ENCODE results near the gene CTSO. TPM values are rescaled to one million over a fixed set of nuclear protein-coding genes. Genes with fewer than 3 reads are reported as not detected.

The CTSO gene
- total RNA-seq, 1 donor from 2014 or later, result 3.7 TPM

DNA sequence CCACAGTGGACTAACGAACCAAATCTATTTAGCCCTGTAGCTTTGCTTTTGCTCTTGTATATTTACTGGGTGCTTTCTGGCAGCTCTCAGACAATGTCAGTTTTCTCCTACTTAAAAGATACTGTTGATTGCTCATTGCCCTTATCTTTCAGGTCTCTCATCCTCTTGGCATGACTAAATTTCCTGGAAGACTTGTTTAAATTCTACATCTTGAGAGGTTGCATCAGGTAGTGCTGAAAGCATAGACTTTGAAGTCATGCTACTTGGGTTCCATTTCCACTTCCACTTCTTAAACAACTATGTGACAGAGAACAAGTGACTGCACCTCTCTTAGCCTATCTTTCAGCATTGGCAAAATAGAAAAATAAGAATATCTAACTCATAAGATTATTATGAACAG lies 41.8 kb downstream of the CTSO start:
- no peak overlapping the region for H3K4me3 Mint-ChIP-seq (ENCODE audit: unreplicated experiment)
- no peaks in the 10 kb centered on the region for H3K79me2 ChIP-seq (ENCODE audit: insufficient read depth, low read length)
- no peaks in the 10 kb centered on the region for H3K27me3 Mint-ChIP-seq (ENCODE audit: low read depth, unreplicated experiment)
- peaks cover 5% of the 10 kb centered on the region for H3K4me1 Mint-ChIP-seq (ENCODE audit: low read depth, unreplicated experiment)
- FAIRE-seq (no peak), DNase-seq (ENCODE audit: low read depth) (no peak)
- H3K36me3 ChIP-seq (ENCODE audit: insufficient read depth, low read length), result no peaks in the 10 kb centered on the region
- H3K27ac ChIP-seq (ENCODE audit: low read depth, low read length), result no peak overlapping the region
- no peak overlapping the region for H2AFZ ChIP-seq (ENCODE audit: low read depth, low read length)
- H3K27ac Mint-ChIP-seq (ENCODE audit: unreplicated experiment), result no peak overlapping the region
- peaks cover 7% of the 10 kb centered on the region for H3K4me1 ChIP-seq (ENCODE audit: insufficient read depth, low read length)
- H3K9ac ChIP-seq (ENCODE audit: low read length), result no peak overlapping the region
- no peaks in the 10 kb centered on the region for H3K9me3 ChIP-seq (ENCODE audit: insufficient read depth, low read depth, low read length)
- no peaks in the 10 kb centered on the region for H3K36me3 Mint-ChIP-seq (ENCODE audit: low read depth, unreplicated experiment)
- no peak overlapping the region for H3K4me3 ChIP-seq (ENCODE audit: insufficient read depth, low read depth, low read length)
- TF ChIP-seq, protein P1, sequence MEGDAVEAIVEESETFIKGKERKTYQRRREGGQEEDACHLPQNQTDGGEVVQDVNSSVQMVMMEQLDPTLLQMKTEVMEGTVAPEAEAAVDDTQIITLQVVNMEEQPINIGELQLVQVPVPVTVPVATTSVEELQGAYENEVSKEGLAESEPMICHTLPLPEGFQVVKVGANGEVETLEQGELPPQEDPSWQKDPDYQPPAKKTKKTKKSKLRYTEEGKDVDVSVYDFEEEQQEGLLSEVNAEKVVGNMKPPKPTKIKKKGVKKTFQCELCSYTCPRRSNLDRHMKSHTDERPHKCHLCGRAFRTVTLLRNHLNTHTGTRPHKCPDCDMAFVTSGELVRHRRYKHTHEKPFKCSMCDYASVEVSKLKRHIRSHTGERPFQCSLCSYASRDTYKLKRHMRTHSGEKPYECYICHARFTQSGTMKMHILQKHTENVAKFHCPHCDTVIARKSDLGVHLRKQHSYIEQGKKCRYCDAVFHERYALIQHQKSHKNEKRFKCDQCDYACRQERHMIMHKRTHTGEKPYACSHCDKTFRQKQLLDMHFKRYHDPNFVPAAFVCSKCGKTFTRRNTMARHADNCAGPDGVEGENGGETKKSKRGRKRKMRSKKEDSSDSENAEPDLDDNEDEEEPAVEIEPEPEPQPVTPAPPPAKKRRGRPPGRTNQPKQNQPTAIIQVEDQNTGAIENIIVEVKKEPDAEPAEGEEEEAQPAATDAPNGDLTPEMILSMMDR (IDR thresholded peaks at IDR 0.05; ENCODE audit: insufficient read depth, low read depth, low read length), result no peak
- TF ChIP-seq EZH2 (IDR thresholded peaks at IDR 0.05; ENCODE audit: insufficient read depth, low read length), result no peak
- H4K20me1 ChIP-seq (ENCODE audit: insufficient read depth, low read length), result no peaks in the 10 kb centered on the region
- H3K9me3 Mint-ChIP-seq (ENCODE audit: unreplicated experiment), result no peaks in the 10 kb centered on the region
- H3K4me2 ChIP-seq (ENCODE audit: low read length), result no peak overlapping the region
- no peaks in the 10 kb centered on the region for H3K27me3 ChIP-seq (ENCODE audit: insufficient read depth, low read length)

DNA sequence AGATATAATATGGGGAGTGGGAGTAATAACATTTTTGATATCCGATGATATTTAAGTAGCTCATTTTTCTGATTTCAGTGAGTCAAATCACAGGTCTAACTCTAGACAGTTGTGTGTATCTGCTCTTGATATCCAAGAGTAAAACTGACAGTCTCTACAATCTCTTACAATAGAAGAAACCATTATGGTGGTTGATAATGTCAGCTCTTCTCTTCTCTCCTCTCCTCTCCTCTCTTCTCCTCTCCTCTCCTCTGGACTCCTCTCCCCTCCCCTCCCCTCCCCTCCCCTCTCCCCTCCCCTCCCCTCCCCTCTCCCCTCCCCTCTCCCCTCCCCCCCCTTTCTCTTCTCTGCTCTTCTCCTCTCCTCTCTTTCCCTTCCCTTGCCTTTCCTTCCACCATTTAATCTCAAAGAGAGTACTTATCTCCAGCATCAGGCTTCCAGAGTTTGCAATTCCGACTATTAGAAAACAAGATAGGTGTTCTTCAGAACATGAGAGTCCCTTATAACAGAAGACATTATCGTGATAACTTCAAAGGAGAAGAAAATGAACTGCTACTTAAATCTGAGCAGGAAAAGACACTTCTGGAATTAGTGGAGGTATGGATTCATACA lies 43.9 kb downstream of the CTSO start:
- FAIRE-seq (no peak), DNase-seq (ENCODE audit: low read depth) (no peak)
- Histone ChIP-seq H3K4me2 (ENCODE audit: low read length) (no peak overlapping the region), H4K20me1 (ENCODE audit: insufficient read depth, low read length) (no peaks in the 10 kb centered on the region), H3K9ac (ENCODE audit: low read length) (no peak overlapping the region), H3K27ac (ENCODE audit: low read depth, low read length) (no peak overlapping the region), H3K27me3 (ENCODE audit: insufficient read depth, low read length) (no peaks in the 10 kb centered on the region), H3K9me3 (ENCODE audit: insufficient read depth, low read depth, low read length) (no peaks in the 10 kb centered on the region), H3K4me3 (ENCODE audit: insufficient read depth, low read depth, low read length) (no peak overlapping the region), H2AFZ (ENCODE audit: low read depth, low read length) (no peak overlapping the region), H3K4me1 (ENCODE audit: insufficient read depth, low read length) (peaks cover 12% of the 10 kb centered on the region), H3K36me3 (ENCODE audit: insufficient read depth, low read length) (no peaks in the 10 kb centered on the region), H3K79me2 (ENCODE audit: insufficient read depth, low read length) (no peaks in the 10 kb centered on the region)
- TF ChIP-seq, protein P1 (IDR thresholded peaks at IDR 0.05; ENCODE audit: insufficient read depth, low read depth, low read length), result no peak
- no peak for TF ChIP-seq EZH2 (IDR thresholded peaks at IDR 0.05; ENCODE audit: insufficient read depth, low read length)
- no peaks in the 10 kb centered on the region for H3K36me3 Mint-ChIP-seq (ENCODE audit: low read depth, unreplicated experiment)
- H3K9me3 Mint-ChIP-seq (ENCODE audit: unreplicated experiment), result no peaks in the 10 kb centered on the region
- H3K4me3 Mint-ChIP-seq (ENCODE audit: unreplicated experiment), result no peak overlapping the region
- H3K27me3 Mint-ChIP-seq (ENCODE audit: low read depth, unreplicated experiment), result no peaks in the 10 kb centered on the region
- H3K27ac Mint-ChIP-seq (ENCODE audit: unreplicated experiment), result no peak overlapping the region
- H3K4me1 Mint-ChIP-seq (ENCODE audit: low read depth, unreplicated experiment), result peaks cover 10% of the 10 kb centered on the region

Data from astrocyte (in vitro differentiated cells and primary cell).